Liver (tissue), 9 donors: Measurements from ENCODE around the gene ALX3. TPM values are rescaled to one million over a fixed set of nuclear protein-coding genes. Genes with fewer than 3 reads are reported as not detected.

ENCODE experiments used
- DNase-seq: peaks from one replicate; pipeline ENCODE4 v3.0.0-alpha.2; 2017; ENCODE audit warnings: low spot score
- H3K27ac ChIP-seq, 2 donors: one replicate each; pipeline ENCODE4 v1.7.0; 2013; ENCODE audit warnings: inconsistent platforms in 2 of 2, low read length in 2 of 2, control low read depth in 1 of 2, low read depth in 1 of 2, mild to moderate bottlenecking in 1 of 2
- H3K27me3 ChIP-seq, 4 donors: one replicate each; pipeline versions ENCODE4 v1.6.1 to v1.7.0; 2013; ENCODE audit warnings: low read length in 3 of 4, inconsistent platforms in 1 of 4, mild to moderate bottlenecking in 1 of 4, moderate library complexity in 1 of 4; ENCODE audit not compliant: control insufficient read depth in 4 of 4, insufficient read depth in 4 of 4
- H3K36me3 ChIP-seq, 4 donors: one replicate each; pipeline versions ENCODE4 v1.6.1 to v1.7.0; 2013; ENCODE audit warnings: low read length in 3 of 4, mild to moderate bottlenecking in 3 of 4, low read depth in 1 of 4, moderate library complexity in 1 of 4; ENCODE audit not compliant: control insufficient read depth in 4 of 4, insufficient read depth in 3 of 4
- H3K4me1 ChIP-seq, 4 donors: one replicate each; pipeline versions ENCODE4 v1.6.1 to v1.7.0; 2013; ENCODE audit warnings: low read length in 3 of 4, mild to moderate bottlenecking in 3 of 4, moderate library complexity in 1 of 4; ENCODE audit not compliant: control insufficient read depth in 4 of 4, insufficient read depth in 4 of 4
- H3K4me3 ChIP-seq, 3 donors: one replicate each; pipeline versions ENCODE4 v1.6.1 to v1.7.0; 2013; ENCODE audit warnings: low read length in 3 of 3, control low read depth in 1 of 3, low read depth in 1 of 3, mild to moderate bottlenecking in 1 of 3
- H3K9ac ChIP-seq, 2 donors: one replicate each; pipeline ENCODE4 v1.7.0; 2013; ENCODE audit warnings: low read length in 2 of 2, mild to moderate bottlenecking in 2 of 2, moderate library complexity in 2 of 2, control low read depth in 1 of 2, low read depth in 1 of 2
- H3K9me3 ChIP-seq, 4 donors: one replicate each; pipeline versions ENCODE4 v1.6.1 to v1.7.0; 2013; ENCODE audit warnings: low read length in 3 of 4; ENCODE audit not compliant: control insufficient read depth in 4 of 4
- EGR1 ChIP-seq, 2 donors: IDR thresholded peaks; 2 replicates each; pipeline ENCODE4 v1.6.1; 2016 to 2018; ENCODE audit warnings: antibody characterized with exemption in 2 of 2, low read depth in 2 of 2
- FOXA1 ChIP-seq: IDR thresholded peaks from 2 replicates; pipeline ENCODE4 v1.6.1; 2016; ENCODE audit warnings: antibody characterized with exemption
- FOXA2 ChIP-seq: IDR thresholded peaks from 2 replicates; pipeline ENCODE4 v1.6.1; 2016; ENCODE audit warnings: antibody characterized with exemption
- GABPA ChIP-seq, 2 donors: IDR thresholded peaks in 1 of 2; conservative IDR thresholded peaks in 1 of 2; 2 replicates each; pipeline ENCODE4 v1.6.1; 2016; ENCODE audit warnings: antibody characterized with exemption in 2 of 2, mild to moderate bottlenecking in 1 of 2, moderate library complexity in 1 of 2
- HNF4A ChIP-seq, 2 donors: conservative IDR thresholded peaks; 2 replicates each; pipeline ENCODE4 v1.6.1; 2016; ENCODE audit warnings: antibody characterized with exemption in 2 of 2, mild to moderate bottlenecking in 2 of 2
- HNF4G ChIP-seq: IDR thresholded peaks from 2 replicates; pipeline ENCODE4 v1.6.1; 2016; ENCODE audit warnings: antibody characterized with exemption
- NR2F2 ChIP-seq: IDR thresholded peaks from 2 replicates; pipeline ENCODE4 v1.6.1; 2016; ENCODE audit warnings: antibody characterized with exemption
- RAD21 ChIP-seq, 2 donors: IDR thresholded peaks; 2 replicates each; pipeline ENCODE4 v1.6.1; 2016; ENCODE audit warnings: antibody characterized with exemption in 2 of 2, mild to moderate bottlenecking in 2 of 2
- RXRA ChIP-seq, 2 donors: IDR thresholded peaks; 2 replicates each; pipeline ENCODE4 v1.6.1; 2017 to 2018; ENCODE audit warnings: antibody characterized with exemption in 2 of 2, mild to moderate bottlenecking in 1 of 2
- SP1 ChIP-seq: IDR thresholded peaks from 2 replicates; pipeline ENCODE4 v1.6.1; 2018; ENCODE audit warnings: antibody characterized with exemption, mild to moderate bottlenecking
- TAF1 ChIP-seq: conservative IDR thresholded peaks from 2 replicates; pipeline ENCODE4 v1.6.1; 2016; ENCODE audit warnings: antibody characterized with exemption, mild to moderate bottlenecking
- YY1 ChIP-seq: IDR thresholded peaks from 2 replicates; pipeline ENCODE4 v1.6.1; 2016; ENCODE audit warnings: antibody characterized with exemption, mild to moderate bottlenecking
- WGBS: extraction: QIAGEN DNeasy Blood & Tissue Kit; methylation state at CpG from one replicate; pipeline ENCODE4 v1.1.7; 2013; 5-methylcytosine and 5-hydroxymethylcytosine counted together
- polyA plus RNA-seq, 2 donors: library from polyadenylated mRNA; stranded (reverse) in 1 of 2; unstranded in 1 of 2; fragments of 200-250 nt in 1 of 2; fragments of >200 nt in 1 of 2; fragmentation: Nextera tagmentation in 1 of 2; extraction: Ambion mirVana in 1 of 2; gene quantifications; one replicate each; pipeline versions ENCODE4 v1.2.1 to v1.2.3, GENCODE V29; 2013 to 2015
- total RNA-seq, 2 donors: library from RNA; depleted of rRNA; stranded (reverse); fragments of >200 nt; gene quantifications; one replicate each; pipeline ENCODE4 v1.2.3, GENCODE V29; 2014
- TF ChIP-seq, protein P1 (sequence below): IDR thresholded peaks from 2 replicates; pipeline ENCODE4 v1.6.1; 2016; ENCODE audit warnings: antibody characterized with exemption, mild to moderate bottlenecking
- TF ChIP-seq, protein P2 (sequence below): fragments of 150-350 bp; IDR thresholded peaks from 2 replicates; pipeline ENCODE4 v1.5.1; 2017; ENCODE audit warnings: improper control_type of control experiment, low read depth, low read length; ENCODE audit not compliant: missing input control
- TF ChIP-seq, protein P3 (sequence below): IDR thresholded peaks from 2 replicates; pipeline ENCODE4 v1.6.1; 2016; ENCODE audit warnings: antibody characterized with exemption
- donor health status: healthy.
- donor health status: healthy.
- donor health status: healthy.
- donor health status: healthy.
- donor health status: healthy.

Gene ALX3
- total and polyA plus RNA-seq, 4 donors, result not detected

DNA sequence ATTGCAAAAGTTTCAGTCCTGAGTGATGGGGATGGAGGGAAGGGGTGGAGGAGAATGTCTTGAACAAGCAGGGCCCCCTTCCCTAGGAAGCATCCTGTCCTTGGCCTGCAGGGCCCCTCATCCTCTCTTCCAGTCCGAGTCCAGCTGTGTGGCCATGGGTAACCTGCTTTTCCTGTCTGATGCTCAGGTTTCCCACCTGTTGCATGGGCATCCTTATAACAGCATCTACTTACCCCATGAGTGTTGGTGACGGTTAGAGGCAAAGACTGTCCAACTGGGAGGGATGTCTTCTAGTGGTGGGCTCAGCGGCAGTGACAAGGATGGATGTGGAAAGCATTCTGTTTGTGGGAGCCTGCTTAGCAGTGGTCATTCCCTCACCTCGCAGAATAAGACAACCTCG lies 43.7 kb upstream of the ALX3 start:
- no peak overlapping the region for H3K9ac ChIP-seq
- no peak for DNase-seq
- H3K9me3 ChIP-seq, result no peaks in the 10 kb centered on the region
- H3K27ac ChIP-seq, result no peak overlapping the region
- WGBS, result 80% methylated on average over 5 of the region's 5 CpGs
- H3K4me3 ChIP-seq, result no peak overlapping the region
- H3K27me3 ChIP-seq, result peaks cover 0 to 4% (median 0%) of the 10 kb centered on the region in 4 donors
- H3K36me3 ChIP-seq, result no peaks in the 10 kb centered on the region
- H3K4me1 ChIP-seq, result no peaks in the 10 kb centered on the region
- TF ChIP-seq FOXA1, result no peak
- TF ChIP-seq HNF4G, result no peak
- TF ChIP-seq RXRA (IDR thresholded peaks at IDR 0.05), result no peak
- TF ChIP-seq SP1, result no peak

DNA sequence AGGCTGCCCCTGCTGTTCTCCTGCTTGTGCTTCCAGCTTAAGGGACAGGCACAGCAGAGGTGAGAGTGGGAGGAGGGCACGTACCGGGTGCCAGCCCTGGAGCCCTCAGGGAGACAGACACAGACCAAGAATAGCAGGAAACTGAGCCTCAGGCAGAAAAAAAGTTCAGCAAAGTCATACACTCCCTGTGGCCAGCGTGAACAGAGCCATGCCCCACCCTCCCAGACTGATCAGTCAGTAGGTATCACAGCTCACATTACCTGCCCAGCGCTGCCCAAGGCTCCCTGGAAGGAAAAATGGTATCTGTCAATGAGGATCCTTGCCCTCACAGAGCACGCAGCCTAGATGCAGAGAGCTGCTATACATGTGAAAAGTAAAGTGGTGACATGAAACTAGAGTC lies 43.1 kb upstream of the ALX3 start:
- H3K4me1 ChIP-seq, result no peaks in the 10 kb centered on the region
- no peaks in the 10 kb centered on the region for H3K36me3 ChIP-seq
- no peaks in the 10 kb centered on the region for H3K9me3 ChIP-seq
- 71% methylated on average over 5 of the region's 5 CpGs for WGBS
- TF ChIP-seq EGR1 (IDR thresholded peaks at IDR 0.05; ENCODE audit: low read depth in 2 of 2) (no peak), FOXA1 (no peak), HNF4A (conservative IDR thresholded peaks at IDR 0.05) (no peak), FOXA2 (no peak), SP1 (no peak), RXRA (IDR thresholded peaks at IDR 0.05) (no peak), NR2F2 (no peak), GABPA (IDR thresholded peaks at IDR 0.05 in 1 of 2, conservative IDR thresholded peaks at IDR 0.05 in 1 of 2) (no peak), RAD21 (IDR thresholded peaks at IDR 0.05) (no peak), TAF1 (no peak), YY1 (no peak)
- TF ChIP-seq, protein P1, sequence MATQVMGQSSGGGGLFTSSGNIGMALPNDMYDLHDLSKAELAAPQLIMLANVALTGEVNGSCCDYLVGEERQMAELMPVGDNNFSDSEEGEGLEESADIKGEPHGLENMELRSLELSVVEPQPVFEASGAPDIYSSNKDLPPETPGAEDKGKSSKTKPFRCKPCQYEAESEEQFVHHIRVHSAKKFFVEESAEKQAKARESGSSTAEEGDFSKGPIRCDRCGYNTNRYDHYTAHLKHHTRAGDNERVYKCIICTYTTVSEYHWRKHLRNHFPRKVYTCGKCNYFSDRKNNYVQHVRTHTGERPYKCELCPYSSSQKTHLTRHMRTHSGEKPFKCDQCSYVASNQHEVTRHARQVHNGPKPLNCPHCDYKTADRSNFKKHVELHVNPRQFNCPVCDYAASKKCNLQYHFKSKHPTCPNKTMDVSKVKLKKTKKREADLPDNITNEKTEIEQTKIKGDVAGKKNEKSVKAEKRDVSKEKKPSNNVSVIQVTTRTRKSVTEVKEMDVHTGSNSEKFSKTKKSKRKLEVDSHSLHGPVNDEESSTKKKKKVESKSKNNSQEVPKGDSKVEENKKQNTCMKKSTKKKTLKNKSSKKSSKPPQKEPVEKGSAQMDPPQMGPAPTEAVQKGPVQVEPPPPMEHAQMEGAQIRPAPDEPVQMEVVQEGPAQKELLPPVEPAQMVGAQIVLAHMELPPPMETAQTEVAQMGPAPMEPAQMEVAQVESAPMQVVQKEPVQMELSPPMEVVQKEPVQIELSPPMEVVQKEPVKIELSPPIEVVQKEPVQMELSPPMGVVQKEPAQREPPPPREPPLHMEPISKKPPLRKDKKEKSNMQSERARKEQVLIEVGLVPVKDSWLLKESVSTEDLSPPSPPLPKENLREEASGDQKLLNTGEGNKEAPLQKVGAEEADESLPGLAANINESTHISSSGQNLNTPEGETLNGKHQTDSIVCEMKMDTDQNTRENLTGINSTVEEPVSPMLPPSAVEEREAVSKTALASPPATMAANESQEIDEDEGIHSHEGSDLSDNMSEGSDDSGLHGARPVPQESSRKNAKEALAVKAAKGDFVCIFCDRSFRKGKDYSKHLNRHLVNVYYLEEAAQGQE, result no peak
- TF ChIP-seq, protein P2, sequence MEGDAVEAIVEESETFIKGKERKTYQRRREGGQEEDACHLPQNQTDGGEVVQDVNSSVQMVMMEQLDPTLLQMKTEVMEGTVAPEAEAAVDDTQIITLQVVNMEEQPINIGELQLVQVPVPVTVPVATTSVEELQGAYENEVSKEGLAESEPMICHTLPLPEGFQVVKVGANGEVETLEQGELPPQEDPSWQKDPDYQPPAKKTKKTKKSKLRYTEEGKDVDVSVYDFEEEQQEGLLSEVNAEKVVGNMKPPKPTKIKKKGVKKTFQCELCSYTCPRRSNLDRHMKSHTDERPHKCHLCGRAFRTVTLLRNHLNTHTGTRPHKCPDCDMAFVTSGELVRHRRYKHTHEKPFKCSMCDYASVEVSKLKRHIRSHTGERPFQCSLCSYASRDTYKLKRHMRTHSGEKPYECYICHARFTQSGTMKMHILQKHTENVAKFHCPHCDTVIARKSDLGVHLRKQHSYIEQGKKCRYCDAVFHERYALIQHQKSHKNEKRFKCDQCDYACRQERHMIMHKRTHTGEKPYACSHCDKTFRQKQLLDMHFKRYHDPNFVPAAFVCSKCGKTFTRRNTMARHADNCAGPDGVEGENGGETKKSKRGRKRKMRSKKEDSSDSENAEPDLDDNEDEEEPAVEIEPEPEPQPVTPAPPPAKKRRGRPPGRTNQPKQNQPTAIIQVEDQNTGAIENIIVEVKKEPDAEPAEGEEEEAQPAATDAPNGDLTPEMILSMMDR, result no peak
- TF ChIP-seq, protein P3, sequence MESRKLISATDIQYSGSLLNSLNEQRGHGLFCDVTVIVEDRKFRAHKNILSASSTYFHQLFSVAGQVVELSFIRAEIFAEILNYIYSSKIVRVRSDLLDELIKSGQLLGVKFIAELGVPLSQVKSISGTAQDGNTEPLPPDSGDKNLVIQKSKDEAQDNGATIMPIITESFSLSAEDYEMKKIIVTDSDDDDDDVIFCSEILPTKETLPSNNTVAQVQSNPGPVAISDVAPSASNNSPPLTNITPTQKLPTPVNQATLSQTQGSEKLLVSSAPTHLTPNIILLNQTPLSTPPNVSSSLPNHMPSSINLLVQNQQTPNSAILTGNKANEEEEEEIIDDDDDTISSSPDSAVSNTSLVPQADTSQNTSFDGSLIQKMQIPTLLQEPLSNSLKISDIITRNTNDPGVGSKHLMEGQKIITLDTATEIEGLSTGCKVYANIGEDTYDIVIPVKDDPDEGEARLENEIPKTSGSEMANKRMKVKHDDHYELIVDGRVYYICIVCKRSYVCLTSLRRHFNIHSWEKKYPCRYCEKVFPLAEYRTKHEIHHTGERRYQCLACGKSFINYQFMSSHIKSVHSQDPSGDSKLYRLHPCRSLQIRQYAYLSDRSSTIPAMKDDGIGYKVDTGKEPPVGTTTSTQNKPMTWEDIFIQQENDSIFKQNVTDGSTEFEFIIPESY, result no peak
- no peak overlapping the region for H3K9ac ChIP-seq
- H3K4me3 ChIP-seq, result no peak overlapping the region
- no peak overlapping the region for H3K27ac ChIP-seq
- DNase-seq, result no peak
- H3K27me3 ChIP-seq, result peaks cover 0 to 4% (median 0%) of the 10 kb centered on the region in 4 donors
